PC-9 (cell line): ENCODE measurements around the gene TLN1.

Experiments
- EZH2 ChIP-seq: fragments of 200-600 bp; sonication (generic); IDR thresholded peaks from 2 replicates; pipeline ENCODE4 v1.8.0; 2017; ENCODE audit warnings: antibody characterized with exemption, low read depth
- TF ChIP-seq, protein P1 (sequence below): fragments of 200-600 bp; sonication (generic); conservative IDR thresholded peaks from 2 replicates; pipeline ENCODE4 v1.6.1; 2017; ENCODE audit warnings: mixed run types, antibody characterized with exemption, mild to moderate bottlenecking, moderate library complexity

- TF ChIP-seq, protein P1, sequence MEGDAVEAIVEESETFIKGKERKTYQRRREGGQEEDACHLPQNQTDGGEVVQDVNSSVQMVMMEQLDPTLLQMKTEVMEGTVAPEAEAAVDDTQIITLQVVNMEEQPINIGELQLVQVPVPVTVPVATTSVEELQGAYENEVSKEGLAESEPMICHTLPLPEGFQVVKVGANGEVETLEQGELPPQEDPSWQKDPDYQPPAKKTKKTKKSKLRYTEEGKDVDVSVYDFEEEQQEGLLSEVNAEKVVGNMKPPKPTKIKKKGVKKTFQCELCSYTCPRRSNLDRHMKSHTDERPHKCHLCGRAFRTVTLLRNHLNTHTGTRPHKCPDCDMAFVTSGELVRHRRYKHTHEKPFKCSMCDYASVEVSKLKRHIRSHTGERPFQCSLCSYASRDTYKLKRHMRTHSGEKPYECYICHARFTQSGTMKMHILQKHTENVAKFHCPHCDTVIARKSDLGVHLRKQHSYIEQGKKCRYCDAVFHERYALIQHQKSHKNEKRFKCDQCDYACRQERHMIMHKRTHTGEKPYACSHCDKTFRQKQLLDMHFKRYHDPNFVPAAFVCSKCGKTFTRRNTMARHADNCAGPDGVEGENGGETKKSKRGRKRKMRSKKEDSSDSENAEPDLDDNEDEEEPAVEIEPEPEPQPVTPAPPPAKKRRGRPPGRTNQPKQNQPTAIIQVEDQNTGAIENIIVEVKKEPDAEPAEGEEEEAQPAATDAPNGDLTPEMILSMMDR, result no peak
- no peak for TF ChIP-seq EZH2
Measured at GRCh38 chr9:35690294-35690613, 41.7 kb downstream of the TLN1 start.
